HepG2 (cell line): ENCODE results near the gene CDC34. TPM values are rescaled to one million over a fixed set of nuclear protein-coding genes. Genes with fewer than 3 reads are reported as not detected.
A peak's percentile ranks its signal among the peaks of the same experiment; 100 is the strongest.

Experiments used
- AGO1 ChIP-seq: fragments of 200-400 bp; formaldehyde crosslinking; IDR thresholded peaks from 2 replicates; pipeline ENCODE4 v1.6.1; 2017; ENCODE audit warnings: mild to moderate bottlenecking, low read depth, low read length, moderate library complexity; ENCODE audit not compliant: poor library complexity, severe bottlenecking
- CENPX ChIP-seq: sonication (generic); formaldehyde crosslinking; IDR thresholded peaks from 2 replicates; pipeline ENCODE4 v1.9.0; 2021; ENCODE audit warnings: mild to moderate bottlenecking, missing genetic modification reagents, moderate library complexity
- FOXJ3 ChIP-seq: sonication (generic); formaldehyde crosslinking; IDR thresholded peaks from 2 replicates; pipeline ENCODE4 v1.4.0; 2020; ENCODE audit warnings: missing genetic modification reagents, mild to moderate bottlenecking, borderline replicate concordance
- GFI1 ChIP-seq: sonication (generic); formaldehyde crosslinking; IDR thresholded peaks from 2 replicates; pipeline ENCODE4 v1.5.0; 2020; ENCODE audit warnings: missing genetic modification reagents, mild to moderate bottlenecking, borderline replicate concordance
- HMGA1 ChIP-seq: sonication (generic); formaldehyde crosslinking; conservative IDR thresholded peaks from 2 replicates; pipeline ENCODE4 v1.4.0; 2020; ENCODE audit warnings: missing genetic modification reagents
- IRF2 ChIP-seq: IDR thresholded peaks from 2 replicates; pipeline ENCODE4 v1.6.1; 2018; ENCODE audit warnings: missing genetic modification reagents, missing compliant biosample characterization
- NR1H2 ChIP-seq: sonication (generic); formaldehyde crosslinking; IDR thresholded peaks from 2 replicates; pipeline ENCODE4 v1.8.1; 2022; ENCODE audit warnings: low read depth, missing genetic modification reagents, borderline replicate concordance
- PAWR ChIP-seq: sonication (generic); formaldehyde crosslinking; IDR thresholded peaks from 2 replicates; pipeline ENCODE4 v1.4.0; 2020; ENCODE audit warnings: missing genetic modification reagents, mild to moderate bottlenecking, borderline replicate concordance
- PBX2 ChIP-seq: IDR thresholded peaks from 2 replicates; pipeline ENCODE4 v1.6.1; 2016; ENCODE audit warnings: control low read depth
- PHF5A ChIP-seq: IDR thresholded peaks from one replicate; pipeline ENCODE4 v1.6.1; 2018; ENCODE audit warnings: low read depth, missing genetic modification reagents; ENCODE audit not compliant: unreplicated experiment
- PHF8 ChIP-seq: sonication (generic); formaldehyde crosslinking; IDR thresholded peaks from 2 replicates; pipeline ENCODE4 v1.5.0; 2020; ENCODE audit warnings: missing genetic modification reagents
- POLR2AphosphoS5 ChIP-seq: IDR thresholded peaks from 2 replicates; pipeline ENCODE4 v1.6.1; 2012; ENCODE audit warnings: low read depth, low read length
- TCF7L2 ChIP-seq: IDR thresholded peaks from 2 replicates; pipeline ENCODE4 v1.6.1; 2011; ENCODE audit warnings: mild to moderate bottlenecking, low read depth, low read length, moderate library complexity
- ZNF142 ChIP-seq: sonication (generic); formaldehyde crosslinking; IDR thresholded peaks from 2 replicates; pipeline ENCODE4 v1.4.0; 2020; ENCODE audit warnings: missing genetic modification reagents
- ZNF331 ChIP-seq: sonication (generic); formaldehyde crosslinking; IDR thresholded peaks from 2 replicates; pipeline ENCODE4 v1.4.0; 2020; ENCODE audit warnings: missing genetic modification reagents
- ZNF431 ChIP-seq: sonication (generic); formaldehyde crosslinking; IDR thresholded peaks from 2 replicates; pipeline ENCODE4 v1.9.0; 2022; ENCODE audit warnings: missing genetic modification reagents, low read depth, mild to moderate bottlenecking, borderline replicate concordance
- ZNF777 ChIP-seq: sonication (generic); formaldehyde crosslinking; IDR thresholded peaks from 2 replicates; pipeline ENCODE4 v1.4.0; 2020; ENCODE audit warnings: missing genetic modification reagents
- polyA plus RNA-seq, 8 experiments: library from polyadenylated mRNA; depleted of rRNA in 3 of 8; stranded (reverse) in 7 of 8; unstranded in 1 of 8; fragments of >200 nt; fragmentation: Illumina TruSeq in 4 of 8; extraction: Trizol in 4 of 8; gene quantifications; 2 replicates each; pipeline versions ENCODE4 v1.2.1 to v1.2.3, GENCODE V29; 2011 to 2016; ENCODE audit warnings: low read depth in 4 of 8, missing spikeins in 1 of 8, mixed read lengths in 1 of 8; ENCODE audit not compliant: insufficient read depth in 1 of 8
- total RNA-seq, 5 experiments: library from RNA; depleted of rRNA; stranded (reverse); fragments of >200 nt; fragmentation: Illumina TruSeq; extraction: Trizol; gene quantifications; 2 replicates each; pipeline ENCODE4 v1.2.3, GENCODE V29; 2016; ENCODE audit warnings: low read depth in 1 of 5
- TF ChIP-seq, protein P1 (sequence below): sonication (generic); formaldehyde crosslinking; IDR thresholded peaks from 2 replicates; pipeline ENCODE4 v1.4.0; 2020; ENCODE audit warnings: mild to moderate bottlenecking, missing genetic modification reagents, borderline replicate concordance

The CDC34 gene
- total and polyA plus RNA-seq, 2 of the 13 experiments (the other 11 are each of a cell fraction or from before 2014, with no cell fraction given): 138 to 150 TPM

DNA sequence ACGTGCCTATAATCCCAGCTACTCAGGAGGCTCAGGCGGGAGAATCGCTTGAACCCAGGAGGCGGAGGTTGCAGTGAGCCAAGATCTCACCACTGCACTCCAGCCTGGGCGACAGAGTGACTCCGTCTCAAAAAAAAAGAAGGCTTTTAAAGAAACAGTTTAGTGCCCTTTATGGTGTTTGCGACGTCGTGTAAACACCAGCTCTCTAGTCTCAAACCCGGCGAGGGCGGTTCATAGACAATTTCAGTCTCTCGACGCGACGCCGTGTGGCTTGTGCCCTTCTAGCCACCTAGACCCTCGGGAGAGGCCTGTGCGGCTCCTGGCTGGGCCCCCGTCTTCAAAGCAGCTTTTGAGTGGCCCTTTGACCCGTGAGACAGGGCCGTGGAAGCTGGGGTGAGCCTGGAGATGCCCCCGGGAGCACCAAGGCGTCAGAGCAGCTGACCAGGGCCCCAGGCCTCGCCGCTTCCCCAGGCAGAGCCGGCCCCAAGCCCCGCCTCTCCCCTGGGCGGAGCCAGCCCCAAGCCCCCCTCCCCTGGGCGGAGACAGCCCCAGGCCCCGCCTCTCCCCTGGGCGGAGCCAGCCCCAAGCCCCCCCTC is 40.3 kb upstream of the CDC34 start (continued):
- TF ChIP-seq PBX2 (CRISPR knock-in tag): no peak
- peak; percentile 21; the same call in 1 of the 2 replicates for TF ChIP-seq IRF2 (CRISPR knock-in tag)
- no peak for TF ChIP-seq TCF7L2
- no peak for TF ChIP-seq HMGA1 (CRISPR knock-in tag)
- 0 out of 2 replicates have a peak, but pooled peaks have one; percentile 45 for TF ChIP-seq ZNF142 (CRISPR knock-in tag)
- 0 out of 2 replicates have a peak, but pooled peaks have one; percentile 20 for TF ChIP-seq ZNF331
- TF ChIP-seq ZNF777 (CRISPR knock-in tag): peak; percentile 49; the same call in 1 of the 2 replicates
- peak; percentile 42; the same call in 1 of the 2 replicates for TF ChIP-seq POLR2AphosphoS5
- no peak for TF ChIP-seq FOXJ3 (CRISPR knock-in tag)
- TF ChIP-seq PHF8: peak; percentile 64
- TF ChIP-seq CENPX: no peak
- TF ChIP-seq PHF5A (CRISPR knock-in tag): no peak
- TF ChIP-seq NR1H2 (CRISPR knock-in tag): no peak
- no peak for TF ChIP-seq AGO1
- TF ChIP-seq PAWR (CRISPR knock-in tag): no peak
- TF ChIP-seq ZNF431 (CRISPR knock-in tag): no peak
- TF ChIP-seq, protein P1, sequence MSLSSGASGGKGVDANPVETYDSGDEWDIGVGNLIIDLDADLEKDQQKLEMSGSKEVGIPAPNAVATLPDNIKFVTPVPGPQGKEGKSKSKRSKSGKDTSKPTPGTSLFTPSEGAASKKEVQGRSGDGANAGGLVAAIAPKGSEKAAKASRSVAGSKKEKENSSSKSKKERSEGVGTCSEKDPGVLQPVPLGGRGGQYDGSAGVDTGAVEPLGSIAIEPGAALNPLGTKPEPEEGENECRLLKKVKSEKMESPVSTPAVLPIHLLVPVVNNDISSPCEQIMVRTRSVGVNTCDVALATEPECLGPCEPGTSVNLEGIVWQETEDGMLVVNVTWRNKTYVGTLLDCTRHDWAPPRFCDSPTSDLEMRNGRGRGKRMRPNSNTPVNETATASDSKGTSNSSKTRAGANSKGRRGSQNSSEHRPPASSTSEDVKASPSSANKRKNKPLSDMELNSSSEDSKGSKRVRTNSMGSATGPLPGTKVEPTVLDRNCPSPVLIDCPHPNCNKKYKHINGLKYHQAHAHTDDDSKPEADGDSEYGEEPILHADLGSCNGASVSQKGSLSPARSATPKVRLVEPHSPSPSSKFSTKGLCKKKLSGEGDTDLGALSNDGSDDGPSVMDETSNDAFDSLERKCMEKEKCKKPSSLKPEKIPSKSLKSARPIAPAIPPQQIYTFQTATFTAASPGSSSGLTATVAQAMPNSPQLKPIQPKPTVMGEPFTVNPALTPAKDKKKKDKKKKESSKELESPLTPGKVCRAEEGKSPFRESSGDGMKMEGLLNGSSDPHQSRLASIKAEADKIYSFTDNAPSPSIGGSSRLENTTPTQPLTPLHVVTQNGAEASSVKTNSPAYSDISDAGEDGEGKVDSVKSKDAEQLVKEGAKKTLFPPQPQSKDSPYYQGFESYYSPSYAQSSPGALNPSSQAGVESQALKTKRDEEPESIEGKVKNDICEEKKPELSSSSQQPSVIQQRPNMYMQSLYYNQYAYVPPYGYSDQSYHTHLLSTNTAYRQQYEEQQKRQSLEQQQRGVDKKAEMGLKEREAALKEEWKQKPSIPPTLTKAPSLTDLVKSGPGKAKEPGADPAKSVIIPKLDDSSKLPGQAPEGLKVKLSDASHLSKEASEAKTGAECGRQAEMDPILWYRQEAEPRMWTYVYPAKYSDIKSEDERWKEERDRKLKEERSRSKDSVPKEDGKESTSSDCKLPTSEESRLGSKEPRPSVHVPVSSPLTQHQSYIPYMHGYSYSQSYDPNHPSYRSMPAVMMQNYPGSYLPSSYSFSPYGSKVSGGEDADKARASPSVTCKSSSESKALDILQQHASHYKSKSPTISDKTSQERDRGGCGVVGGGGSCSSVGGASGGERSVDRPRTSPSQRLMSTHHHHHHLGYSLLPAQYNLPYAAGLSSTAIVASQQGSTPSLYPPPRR: 0 out of 2 replicates have a peak, but pooled peaks have one; percentile 28
- TF ChIP-seq GFI1 (CRISPR knock-in tag): 0 out of 2 replicates have a peak, but pooled peaks have one; percentile 22
